Fibroblast of skin of left quadriceps (primary cell): ENCODE measurements around the gene EXOSC6.
"Not testable (repeated sequence)": the region's sequence is repeated elsewhere in the genome, so short reads cannot be mapped to it uniquely, and the experiment has no call there.

Source experiments
- DNase-seq, 2 experiments: peaks; one replicate each; pipeline ENCODE4 v3.0.0-alpha.2; 2013; ENCODE audit warnings: low read depth in 2 of 2

The EXOSC6 gene

GRCh38 chr16:70251629-70252354 lies at the start of gene EXOSC6:
TSS of gene EXOSC6 (minus strand) at chr16:70251940. CDS start at chr16:70251900, 40 bp downstream.
- DNase-seq, result peak; percentile 85 to 86

- DNase-seq, result no peak
Measured at GRCh38 chr16:70301121-70301520, 49.4 kb upstream of the EXOSC6 start.

GRCh38 chr16:70298988-70299938 lies 47.5 kb upstream of the EXOSC6 start, which contains the start of gene DDX19B:
TSS of gene DDX19B (plus strand) at chr16:70299186. CDS start at chr16:70299298, 112 bp downstream.
- no peak for DNase-seq

- DNase-seq, result no peak
Measured at GRCh38 chr16:70295634-70296033, 43.9 kb upstream of the EXOSC6 start.

GRCh38 chr16:70294385-70295025 lies 42.8 kb upstream of the EXOSC6 start:
- DNase-seq, result no peak

GRCh38 chr16:70292148-70292547 lies 40.4 kb upstream of the EXOSC6 start:
- DNase-seq, result not testable (repeated sequence)

- no peak for DNase-seq
Measured at GRCh38 chr16:70290949-70291519, 39.3 kb upstream of the EXOSC6 start.

- DNase-seq, result peak; percentile 100
Measured at GRCh38 chr16:70289229-70290094, 37.7 kb upstream of the EXOSC6 start, which contains the start of gene AARS1. TSS of gene AARS1 (minus strand) at chr16:70289506. CDS start at chr16:70282763, 6,743 bp downstream.

GRCh38 chr16:70287304-70287971 lies 35.7 kb upstream of the EXOSC6 start:
- DNase-seq, result not testable (repeated sequence)

- no peak for DNase-seq
Measured at GRCh38 chr16:70276392-70276791, 24.7 kb upstream of the EXOSC6 start.

GRCh38 chr16:70271696-70272095 lies 20.0 kb upstream of the EXOSC6 start:
- DNase-seq, result no peak

GRCh38 chr16:70270176-70270575 lies 18.4 kb upstream of the EXOSC6 start:
- no peak for DNase-seq

GRCh38 chr16:70269471-70269870 lies 17.7 kb upstream of the EXOSC6 start:
- no peak for DNase-seq

GRCh38 chr16:70267922-70268321 lies 16.2 kb upstream of the EXOSC6 start:
- not testable (repeated sequence) for DNase-seq

GRCh38 chr16:70267516-70267915 lies 15.8 kb upstream of the EXOSC6 start:
- no peak for DNase-seq

GRCh38 chr16:70259903-70260302 lies 8.2 kb upstream of the EXOSC6 start:
- DNase-seq, result not testable (repeated sequence)

GRCh38 chr16:70258946-70259345 lies 7.2 kb upstream of the EXOSC6 start:
- no peak for DNase-seq

GRCh38 chr16:70258065-70258464 lies 6.3 kb upstream of the EXOSC6 start:
- DNase-seq, result no peak

GRCh38 chr16:70257391-70257790 lies 5.7 kb upstream of the EXOSC6 start:
- no peak for DNase-seq

GRCh38 chr16:70255574-70255973 lies 3.8 kb upstream of the EXOSC6 start:
- no peak for DNase-seq
